ENCODE results near the gene ING3.
"Not testable (repeated sequence)": the region's sequence is repeated elsewhere in the genome, so short reads cannot be mapped to it uniquely, and the experiment has no call there.

Gene ING3

DNA sequence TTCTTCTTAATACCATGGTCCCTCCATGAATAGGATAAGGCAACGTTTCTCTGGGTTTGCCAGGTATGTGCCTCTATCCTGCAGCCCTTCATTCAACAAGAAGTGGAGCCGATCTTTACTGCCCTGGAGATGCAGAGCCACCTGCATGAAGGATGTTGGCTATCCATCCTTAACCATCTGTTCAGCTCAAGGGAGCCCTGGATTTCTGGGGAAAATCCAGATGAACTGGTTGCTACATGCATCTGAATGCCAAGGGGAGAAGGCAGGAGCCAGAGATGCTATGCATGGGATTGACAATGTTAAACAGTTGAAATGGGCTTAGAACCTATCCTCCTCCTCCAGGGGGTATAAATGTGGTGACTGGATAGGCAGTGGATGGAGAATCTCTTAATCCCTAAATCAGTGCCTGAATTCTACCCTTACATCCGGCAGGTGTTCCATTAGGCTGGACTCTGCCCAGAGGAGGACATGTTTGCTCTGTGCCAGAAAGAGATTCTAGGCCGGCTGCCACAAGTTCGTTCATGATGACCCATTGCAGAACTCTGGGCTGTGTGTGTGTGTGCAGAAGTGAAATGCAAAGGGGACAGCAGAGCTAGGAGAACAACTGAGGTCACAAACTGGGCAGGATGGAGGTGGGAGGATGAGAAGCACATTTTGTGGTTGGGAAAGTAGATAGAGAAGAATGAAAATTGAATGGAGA is 53.6 kb downstream of the ING3 start:
- DNase-seq: no peak

DNA sequence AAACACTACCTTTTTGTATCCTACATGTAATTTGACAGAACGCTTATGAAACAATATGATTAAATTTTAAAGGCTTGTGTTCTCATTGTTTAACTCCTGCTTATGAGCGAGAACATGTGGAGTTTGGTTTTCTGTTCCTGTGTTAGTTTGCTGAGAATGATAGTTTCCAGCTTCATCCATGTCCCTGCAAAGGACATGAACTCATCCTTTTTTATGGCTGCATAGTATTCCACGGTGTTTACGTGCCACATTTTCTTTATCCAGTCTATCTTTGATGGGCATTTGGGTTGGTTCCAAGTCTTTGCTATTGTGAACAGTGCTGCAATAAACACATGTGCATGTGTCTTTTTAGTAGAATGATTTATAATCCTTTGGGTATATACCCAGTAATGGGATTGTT is 54.5 kb downstream of the ING3 start:
- not testable (repeated sequence) for DNase-seq

DNA sequence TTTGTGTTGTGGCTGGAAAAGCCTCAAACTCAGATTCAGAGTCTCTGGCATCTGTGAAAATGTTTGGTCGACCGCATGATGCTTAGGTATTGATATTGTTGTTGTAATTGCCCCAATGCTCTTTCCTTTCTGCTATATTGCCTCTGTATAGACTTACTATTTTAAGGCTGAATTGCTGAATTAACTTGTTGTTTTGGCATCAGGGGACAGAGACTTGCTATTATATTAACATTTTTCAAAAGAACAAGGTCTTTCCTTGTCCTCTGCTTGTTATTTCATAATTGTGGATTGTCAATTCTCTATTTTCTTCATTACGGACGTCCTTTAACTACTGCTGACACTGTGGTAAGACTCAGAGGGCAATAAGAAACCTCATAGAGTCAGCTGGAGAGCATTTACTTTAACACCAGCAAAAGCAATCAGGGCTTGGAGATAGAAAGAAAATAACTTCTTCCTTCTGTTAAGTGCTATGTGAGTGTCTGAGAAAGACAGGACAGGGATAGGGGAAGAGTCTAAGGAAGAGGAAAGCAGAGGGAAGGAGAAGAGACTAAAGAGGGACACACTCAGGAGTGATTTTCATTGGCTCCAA is 55.5 kb downstream of the ING3 start:
- no peak for DNase-seq

GRCh38 chr7:121006711-121007315 is 56.2 kb downstream of the ING3 start:
- DNase-seq: no peak

- no peak for DNase-seq
Observed at GRCh38 chr7:121008816-121009215, 58.2 kb downstream of the ING3 start.

DNA sequence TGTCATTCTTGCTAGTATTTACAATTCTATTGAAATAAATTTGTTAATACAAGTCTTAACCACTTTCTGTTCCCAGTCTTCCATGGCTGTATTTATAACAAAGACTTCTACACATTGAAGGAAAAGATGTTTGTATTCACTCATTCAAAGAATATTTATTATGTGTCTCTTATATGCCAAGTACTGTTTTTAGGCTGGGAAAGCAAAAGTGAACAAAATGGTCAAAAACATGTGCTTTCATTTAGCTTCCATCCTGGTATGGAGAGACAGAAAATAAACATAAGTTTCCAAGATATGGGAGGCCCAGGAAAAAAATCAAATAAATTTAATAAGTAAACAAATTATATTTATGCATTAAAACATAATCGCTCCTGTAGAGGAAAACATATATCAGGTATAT is 60.8 kb downstream of the ING3 start:
- no peak for DNase-seq

DNA sequence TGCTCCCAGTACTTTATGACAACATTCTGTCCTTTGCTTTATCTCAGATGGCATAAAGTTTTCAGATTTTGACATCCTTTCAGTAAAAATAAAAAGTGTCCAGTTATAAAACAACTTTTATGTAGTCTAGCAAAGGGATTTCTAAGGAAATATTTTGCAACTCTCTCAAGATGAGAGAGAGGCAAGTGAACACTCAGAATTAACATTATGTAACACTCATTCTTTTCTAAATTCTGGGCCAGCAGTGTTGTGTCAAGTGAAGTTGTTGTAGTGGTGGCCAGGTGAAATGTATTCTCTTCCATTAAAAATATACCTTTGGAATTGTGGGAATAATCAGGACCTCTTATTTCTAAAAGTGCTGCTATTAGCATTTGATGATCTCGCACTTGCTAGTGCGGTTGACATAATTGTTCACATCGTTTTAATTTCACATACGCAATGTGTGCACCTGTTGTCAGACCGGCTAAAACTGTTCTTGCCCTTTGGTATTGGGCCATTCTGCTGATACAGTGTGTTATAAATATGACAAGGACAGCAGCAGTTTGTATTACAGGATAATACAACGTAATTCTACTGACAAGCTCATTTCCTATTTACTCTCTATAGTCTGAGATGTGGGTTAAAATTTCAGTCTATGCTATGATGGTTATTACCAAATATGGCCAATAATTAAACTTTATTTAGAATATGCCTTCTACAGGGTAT is 61.7 kb downstream of the ING3 start:
- DNase-seq: no peak

GRCh38 chr7:121012919-121013318 is 62.3 kb downstream of the ING3 start:
- no peak for DNase-seq

- no peak for DNase-seq
Observed at GRCh38 chr7:121015560-121015959, 65.0 kb downstream of the ING3 start.

GRCh38 chr7:121016966-121017365 is 66.4 kb downstream of the ING3 start:
- no peak for DNase-seq

DNA sequence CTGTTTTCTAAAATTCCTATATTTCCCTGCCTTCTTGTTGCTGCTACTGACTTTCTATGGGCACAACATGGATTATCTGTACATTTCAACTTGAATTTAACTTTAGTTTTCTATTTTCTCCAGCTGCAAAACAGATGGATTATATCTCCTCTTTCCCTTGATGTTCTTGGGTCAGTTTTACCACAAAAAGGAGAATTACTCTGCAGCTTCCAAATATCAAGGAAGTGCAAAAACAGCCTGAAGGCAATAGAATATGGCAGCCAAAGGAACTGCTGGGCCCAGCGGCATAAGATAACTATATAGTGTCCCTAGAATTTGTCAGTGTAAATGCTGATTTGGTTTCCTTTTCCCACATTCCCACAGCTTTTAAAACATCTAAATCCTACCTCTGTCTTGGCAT is 67.0 kb downstream of the ING3 start:
- no peak for DNase-seq

DNA sequence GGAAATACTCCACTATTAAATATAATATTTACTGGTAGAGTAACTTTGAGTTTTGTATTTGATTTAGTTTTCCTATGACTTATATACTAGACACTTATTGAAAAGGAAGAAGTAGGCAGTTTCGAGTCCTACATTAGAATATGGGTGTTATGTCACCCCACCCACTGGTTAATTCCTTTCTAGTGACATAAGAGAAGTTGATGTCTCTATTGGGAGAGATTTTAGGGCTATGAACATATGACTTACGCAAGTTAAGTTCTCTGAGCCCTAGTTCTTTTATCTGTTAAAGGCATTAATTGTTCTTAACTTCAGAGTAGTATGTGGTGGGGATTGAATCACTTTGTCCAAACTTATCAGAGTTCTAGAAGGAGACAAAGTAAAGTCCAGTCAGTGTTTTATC is 68.4 kb downstream of the ING3 start:
- no peak for DNase-seq

DNA sequence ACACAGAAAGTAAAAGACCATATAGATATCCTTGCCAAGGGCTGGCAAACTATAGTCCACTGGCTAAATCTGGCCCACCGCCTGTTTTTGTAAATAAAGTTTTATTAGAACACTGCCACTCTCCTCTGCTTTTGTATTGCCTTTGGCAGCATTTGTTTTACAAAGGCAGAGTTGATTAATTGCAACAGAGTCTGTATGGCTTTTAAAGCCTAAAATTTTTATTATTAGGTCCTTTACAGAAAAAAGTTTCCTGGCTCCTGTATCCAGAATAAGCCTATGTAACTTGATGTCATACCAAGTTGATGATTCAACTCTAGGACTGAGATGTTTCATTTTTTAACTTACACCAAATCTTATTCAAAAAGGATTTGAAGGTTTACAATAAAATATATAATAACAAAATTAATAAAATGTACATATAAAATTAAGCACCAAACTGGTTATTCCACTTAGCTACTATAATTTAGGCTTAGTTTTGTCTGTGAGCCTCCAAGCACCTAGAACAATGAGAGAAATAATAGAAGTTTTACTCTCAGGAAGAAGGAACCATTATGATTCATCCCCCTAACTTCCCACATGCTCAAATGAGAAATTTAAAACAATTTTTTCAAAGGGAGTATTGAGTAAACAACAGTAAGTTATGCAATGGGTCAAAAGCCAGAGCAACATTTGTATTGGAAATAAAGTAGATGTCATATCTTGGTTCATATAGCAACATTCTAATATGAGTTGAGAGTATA is 69.8 kb downstream of the ING3 start:
- DNase-seq: no peak

- no peak for DNase-seq
Observed at GRCh38 chr7:121020989-121021969, 70.7 kb downstream of the ING3 start.

- no peak for DNase-seq
Observed at GRCh38 chr7:121023194-121023593, 72.6 kb downstream of the ING3 start.

- DNase-seq: no peak
Observed at GRCh38 chr7:121023683-121024511, 73.3 kb downstream of the ING3 start.

DNA sequence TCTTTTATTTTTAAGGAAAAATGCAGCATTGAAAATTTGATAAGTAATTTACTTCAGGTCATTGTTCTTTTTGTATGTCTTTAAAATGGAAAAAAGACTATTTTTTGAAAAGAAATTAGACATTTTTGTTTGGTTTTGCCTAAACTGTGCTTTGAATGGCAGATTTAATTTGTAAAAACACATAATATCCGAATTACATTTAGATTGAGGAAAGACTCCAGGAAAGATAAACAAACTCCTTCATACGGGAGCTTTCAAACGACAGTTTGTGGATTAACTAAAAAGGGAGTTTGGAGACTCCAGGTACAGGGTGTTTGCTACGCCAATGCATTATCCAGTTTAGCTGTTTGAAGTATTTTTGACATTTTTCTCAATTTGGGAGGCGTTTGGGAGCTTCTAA is 74.0 kb downstream of the ING3 start:
- no peak for DNase-seq

DNA sequence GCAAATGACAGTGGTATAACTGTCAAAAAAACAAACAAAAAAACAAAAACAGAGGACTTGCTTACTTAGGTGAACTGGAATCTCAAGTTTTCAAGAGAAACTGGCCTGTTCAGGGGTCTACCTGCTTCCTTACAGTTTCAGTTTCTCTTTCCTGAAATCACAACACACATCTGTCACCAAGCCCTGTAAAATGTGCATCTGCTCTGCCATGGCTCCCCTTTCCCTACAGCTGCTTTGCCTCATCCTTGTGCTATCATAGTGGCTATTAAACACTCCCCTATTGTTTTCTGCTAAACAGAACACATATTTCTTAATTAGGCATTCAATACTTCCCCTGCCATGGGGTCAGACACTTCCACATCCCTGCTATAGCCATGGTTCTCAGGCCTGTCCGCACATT is 75.6 kb downstream of the ING3 start:
- no peak for DNase-seq

GRCh38 chr7:121026577-121027111 is 76.1 kb downstream of the ING3 start:
- no peak for DNase-seq

All from activated CD4-positive, CD25-positive, alpha-beta regulatory T cell treated with anti-CD3 and anti-CD28 coated beads, Interleukin-2, amount 50 U/mL, for 72 hours (primary cell).